ENCODE results near the gene TTC7B.

The TTC7B gene

GRCh38 chr14:90747909-90748308 is 68.3 kb downstream of the TTC7B start:
- Histone ChIP-seq H4K20me1 (ENCODE audit: insufficient read depth, low read length) (no peaks in the 10 kb centered on the region), H3K27ac (ENCODE audit: low read depth, low read length, poor library complexity, severe bottlenecking) (no peak overlapping the region), H3K27me3 (ENCODE audit: insufficient read depth, low read length) (0 out of 2 replicates have a peak, but pooled peaks cover 6% of the 10 kb centered on the region), H3K36me3 (ENCODE audit: insufficient read depth, low read length) (no peaks in the 10 kb centered on the region), H3K4me2 (ENCODE audit: low read length) (no peak overlapping the region), H3K9me2 (ENCODE audit: low read depth, low read length) (no peaks in the 10 kb centered on the region), H3F3A (ENCODE audit: insufficient read depth, low read length) (no peaks in the 10 kb centered on the region), H3K9me3 (ENCODE audit: low read length) (no peaks in the 10 kb centered on the region; the same call in 1 of the 2 replicates), H2AFZ (ENCODE audit: low read length) (no peak overlapping the region), H3K79me2 (ENCODE audit: insufficient read depth, low read length) (no peaks in the 10 kb centered on the region), H3K9ac (ENCODE audit: low read length) (no peak overlapping the region), H3K4me3 (ENCODE audit: low read depth, low read length, poor library complexity, severe bottlenecking) (no peak overlapping the region), H3K4me1 (ENCODE audit: insufficient read depth, low read length, severe bottlenecking) (no peaks in the 10 kb centered on the region)
- TF ChIP-seq EZH2 (IDR thresholded peaks at IDR 0.05; ENCODE audit: borderline replicate concordance, low read length) (no peak), CTCF (IDR thresholded peaks at IDR 0.05; ENCODE audit: low read length) (no peak)

GRCh38 chr14:90743826-90744225 is 72.4 kb downstream of the TTC7B start:
- no peak for TF ChIP-seq EZH2 (IDR thresholded peaks at IDR 0.05; ENCODE audit: borderline replicate concordance, low read length)
- H3K27me3 ChIP-seq (ENCODE audit: insufficient read depth, low read length): 0 out of 2 replicates have a peak, but pooled peaks cover 6% of the 10 kb centered on the region
- no peaks in the 10 kb centered on the region for H4K20me1 ChIP-seq (ENCODE audit: insufficient read depth, low read length)
- H3K4me1 ChIP-seq (ENCODE audit: insufficient read depth, low read length, severe bottlenecking): no peaks in the 10 kb centered on the region
- H3K4me2 ChIP-seq (ENCODE audit: low read length): no peak overlapping the region
- no peaks in the 10 kb centered on the region; the same call in 1 of the 2 replicates for H3K9me3 ChIP-seq (ENCODE audit: low read length)
- no peak overlapping the region for H3K9ac ChIP-seq (ENCODE audit: low read length)
- H3K4me3 ChIP-seq (ENCODE audit: low read depth, low read length, poor library complexity, severe bottlenecking): no peak overlapping the region
- H3K79me2 ChIP-seq (ENCODE audit: insufficient read depth, low read length): no peaks in the 10 kb centered on the region
- no peaks in the 10 kb centered on the region for H3K36me3 ChIP-seq (ENCODE audit: insufficient read depth, low read length)
- H3F3A ChIP-seq (ENCODE audit: insufficient read depth, low read length): no peaks in the 10 kb centered on the region
- H3K27ac ChIP-seq (ENCODE audit: low read depth, low read length, poor library complexity, severe bottlenecking): no peak overlapping the region
- H2AFZ ChIP-seq (ENCODE audit: low read length): no peak overlapping the region
- H3K9me2 ChIP-seq (ENCODE audit: low read depth, low read length): no peaks in the 10 kb centered on the region

- no peaks in the 10 kb centered on the region for H3K9me2 ChIP-seq (ENCODE audit: low read depth, low read length)
- H3K27me3 ChIP-seq (ENCODE audit: insufficient read depth, low read length): 0 out of 2 replicates have a peak, but pooled peaks cover 6% of the 10 kb centered on the region
- no peak for TF ChIP-seq EZH2 (IDR thresholded peaks at IDR 0.05; ENCODE audit: borderline replicate concordance, low read length)
- TF ChIP-seq CTCF (IDR thresholded peaks at IDR 0.05; ENCODE audit: low read length): no peak
- H3K9ac ChIP-seq (ENCODE audit: low read length): no peak overlapping the region
- H2AFZ ChIP-seq (ENCODE audit: low read length): no peak overlapping the region
- no peak overlapping the region for H3K4me2 ChIP-seq (ENCODE audit: low read length)
- no peaks in the 10 kb centered on the region for H3F3A ChIP-seq (ENCODE audit: insufficient read depth, low read length)
- H3K4me3 ChIP-seq (ENCODE audit: low read depth, low read length, poor library complexity, severe bottlenecking): no peak overlapping the region
- H3K79me2 ChIP-seq (ENCODE audit: insufficient read depth, low read length): no peaks in the 10 kb centered on the region
- H3K4me1 ChIP-seq (ENCODE audit: insufficient read depth, low read length, severe bottlenecking): no peaks in the 10 kb centered on the region
- no peaks in the 10 kb centered on the region for H3K9me3 ChIP-seq (ENCODE audit: low read length)
- H3K36me3 ChIP-seq (ENCODE audit: insufficient read depth, low read length): no peaks in the 10 kb centered on the region
- no peaks in the 10 kb centered on the region for H4K20me1 ChIP-seq (ENCODE audit: insufficient read depth, low read length)
- no peak overlapping the region for H3K27ac ChIP-seq (ENCODE audit: low read depth, low read length, poor library complexity, severe bottlenecking)
These were observed 72.8 kb downstream of the TTC7B start for GRCh38 chr14:90743425-90743824.

GRCh38 chr14:90742729-90743128 is 73.5 kb downstream of the TTC7B start:
- Histone ChIP-seq H4K20me1 (ENCODE audit: insufficient read depth, low read length) (no peaks in the 10 kb centered on the region), H2AFZ (ENCODE audit: low read length) (no peak overlapping the region), H3K4me2 (ENCODE audit: low read length) (no peak overlapping the region), H3K4me1 (ENCODE audit: insufficient read depth, low read length, severe bottlenecking) (no peaks in the 10 kb centered on the region), H3K36me3 (ENCODE audit: insufficient read depth, low read length) (no peaks in the 10 kb centered on the region), H3K79me2 (ENCODE audit: insufficient read depth, low read length) (no peaks in the 10 kb centered on the region), H3K9ac (ENCODE audit: low read length) (no peak overlapping the region), H3K9me3 (ENCODE audit: low read length) (no peaks in the 10 kb centered on the region), H3K4me3 (ENCODE audit: low read depth, low read length, poor library complexity, severe bottlenecking) (no peak overlapping the region), H3F3A (ENCODE audit: insufficient read depth, low read length) (no peaks in the 10 kb centered on the region), H3K9me2 (ENCODE audit: low read depth, low read length) (no peaks in the 10 kb centered on the region), H3K27me3 (ENCODE audit: insufficient read depth, low read length) (0 out of 2 replicates have a peak, but pooled peaks cover 6% of the 10 kb centered on the region), H3K27ac (ENCODE audit: low read depth, low read length, poor library complexity, severe bottlenecking) (no peak overlapping the region)
- TF ChIP-seq CTCF (IDR thresholded peaks at IDR 0.05; ENCODE audit: low read length) (no peak), EZH2 (IDR thresholded peaks at IDR 0.05; ENCODE audit: borderline replicate concordance, low read length) (no peak)
